ENCODE results near the gene WDR86.

The WDR86 gene

DNA sequence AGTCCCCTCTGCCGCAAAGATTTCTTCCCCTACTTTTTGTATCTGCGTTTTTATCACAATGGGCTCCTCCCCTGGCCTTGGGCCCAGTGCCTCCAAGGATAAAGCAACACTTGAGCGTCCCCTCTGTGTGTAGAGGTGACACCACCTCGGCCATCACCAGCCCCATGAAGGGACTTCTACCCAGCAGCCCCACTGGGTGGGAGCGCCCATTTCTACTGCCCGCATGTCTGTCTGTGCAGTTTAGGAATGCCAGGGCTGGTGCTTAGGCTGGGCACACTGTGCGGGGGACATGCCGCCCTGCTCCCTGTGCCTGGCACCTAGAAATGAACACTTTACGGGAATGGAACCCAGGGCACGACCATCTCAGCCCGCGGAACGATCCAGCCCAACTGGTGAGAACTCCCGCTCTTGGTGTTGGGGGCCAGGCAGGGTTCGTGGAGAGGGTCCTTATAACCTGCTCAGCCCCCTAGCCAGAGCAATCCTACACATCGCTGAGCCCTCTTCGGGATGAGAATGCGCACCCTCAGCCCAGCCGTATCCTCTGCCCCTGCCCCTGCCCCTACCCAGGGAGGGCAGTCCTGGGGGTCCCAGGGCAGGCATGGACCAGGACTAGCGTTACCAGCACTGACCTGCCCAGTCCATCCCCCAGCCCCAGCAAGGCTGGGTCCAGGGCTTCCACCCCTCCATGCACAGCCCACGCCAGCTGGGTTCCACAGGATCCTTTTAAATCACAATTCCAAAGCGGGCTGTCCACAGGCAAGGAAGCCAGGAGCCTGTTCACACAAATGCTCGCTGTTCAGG, 17.3 kb upstream of the WDR86 start:
- DNase-seq: no peak

DNA sequence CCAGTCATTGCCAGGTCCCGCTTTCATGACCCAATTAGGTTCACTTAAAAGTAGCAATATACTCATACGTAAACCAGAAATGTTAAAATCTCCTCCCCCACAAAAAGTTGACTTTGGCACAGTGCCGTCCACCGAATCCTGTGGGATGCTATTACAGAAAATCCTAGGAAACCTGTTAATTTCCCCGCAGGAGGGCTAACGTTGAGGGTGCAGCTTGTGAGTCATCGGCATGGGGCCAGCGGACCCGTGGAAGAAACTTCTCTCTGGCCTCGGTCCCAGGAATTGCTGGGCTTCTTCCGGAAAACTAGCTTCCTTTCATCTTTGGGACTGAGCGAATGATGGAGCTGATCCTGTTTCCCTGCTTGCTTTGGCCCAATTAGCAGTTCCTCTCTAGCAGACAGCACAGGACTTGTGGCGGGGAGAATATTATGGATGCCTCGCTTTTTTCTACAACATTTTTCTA, 16.6 kb upstream of the WDR86 start:
- no peak for DNase-seq

DNA sequence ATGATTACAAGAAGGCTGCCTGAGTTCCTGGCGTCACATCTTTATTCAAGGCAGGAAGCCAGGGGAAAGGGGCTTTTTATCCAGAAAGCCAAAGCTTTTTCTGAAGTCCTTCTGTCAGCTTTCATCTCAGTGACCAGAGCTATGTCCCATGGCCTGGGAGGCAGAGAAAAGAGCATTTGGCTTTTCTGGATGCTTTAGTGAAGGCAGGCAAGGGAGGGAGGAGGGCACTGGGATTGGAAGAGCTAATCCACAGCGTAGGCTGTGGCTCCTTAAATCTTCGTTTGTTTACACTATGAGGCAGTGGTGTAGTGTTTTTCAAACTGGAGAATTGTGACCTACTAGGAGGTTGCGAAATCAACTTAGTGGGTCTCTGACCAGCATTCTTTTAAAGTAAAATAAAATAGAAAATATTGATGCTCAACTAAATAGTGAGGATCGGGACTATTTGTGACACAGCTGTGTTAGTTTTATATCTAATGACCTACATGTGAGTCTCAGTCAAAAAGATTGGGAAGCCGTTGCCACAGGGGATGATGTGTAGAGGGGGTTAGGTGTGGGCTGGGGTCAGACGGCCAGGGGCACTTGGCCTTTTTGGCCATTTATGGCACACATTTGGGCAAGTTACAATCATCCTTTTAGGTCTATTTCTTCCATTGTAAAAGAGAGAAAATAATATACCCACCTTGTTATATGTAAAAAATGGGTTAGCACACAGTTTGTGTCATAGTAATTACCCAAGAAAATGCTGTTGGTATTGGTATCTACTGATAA, 16.0 kb upstream of the WDR86 start:
- no peak for DNase-seq

DNA sequence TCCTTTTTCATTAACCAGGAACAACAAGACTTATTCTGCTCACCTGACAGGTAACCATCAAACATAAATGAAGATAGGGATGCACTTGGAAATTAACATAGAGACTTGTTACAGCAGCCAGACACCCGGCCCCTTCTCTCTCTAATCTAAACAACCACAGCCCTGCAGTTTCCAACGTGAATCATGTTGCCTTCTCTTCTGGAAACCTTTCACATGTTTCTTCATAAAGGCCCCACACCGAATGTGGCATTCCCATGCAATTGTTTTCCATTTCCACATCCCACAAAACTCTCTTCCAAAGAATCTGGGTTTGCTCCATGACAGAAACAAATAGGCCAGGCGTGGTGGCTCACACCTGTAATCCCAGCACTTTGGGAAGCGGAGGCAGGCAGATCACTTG, 15.0 kb upstream of the WDR86 start:
- DNase-seq: no peak

DNA sequence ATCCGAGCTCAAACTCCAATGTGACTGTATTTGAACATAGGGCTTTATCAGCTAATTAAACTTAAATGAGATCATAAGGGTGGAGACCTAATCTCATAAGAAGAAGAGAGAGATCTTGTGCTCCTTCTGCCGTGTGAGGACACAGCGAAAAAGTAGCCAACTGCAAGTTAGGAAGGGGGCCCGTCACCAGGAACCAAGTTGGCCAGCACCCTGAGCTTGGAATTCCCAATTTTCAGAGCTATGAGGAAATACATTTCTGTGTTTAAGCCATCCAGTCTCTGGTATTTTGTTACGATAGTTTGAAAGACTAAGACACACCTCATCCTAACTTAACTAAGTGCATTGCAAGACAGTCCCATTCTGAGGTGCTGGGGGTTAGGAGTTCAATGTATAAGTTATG, 14.1 kb upstream of the WDR86 start:
- DNase-seq: no peak

DNA sequence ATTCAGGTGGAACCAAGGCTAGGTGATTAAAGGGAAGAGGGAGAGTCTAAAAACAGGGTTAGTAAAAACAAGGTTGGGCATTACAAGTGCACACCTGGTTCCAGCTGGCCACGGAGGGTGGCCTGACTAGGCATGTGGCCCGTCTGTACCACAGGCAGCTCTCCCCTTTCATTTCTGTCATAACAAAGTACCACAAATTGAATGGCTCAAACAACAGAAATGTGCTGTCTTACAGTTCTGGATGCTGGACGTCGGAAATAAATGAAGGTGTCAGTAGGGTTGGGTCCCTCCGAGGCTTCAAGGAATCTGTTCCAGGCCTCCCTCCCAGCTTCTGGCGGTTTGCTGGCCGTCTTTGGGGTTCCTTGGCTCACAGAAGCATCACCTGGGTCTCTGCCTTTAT, 13.4 kb upstream of the WDR86 start:
- DNase-seq: no peak

DNA sequence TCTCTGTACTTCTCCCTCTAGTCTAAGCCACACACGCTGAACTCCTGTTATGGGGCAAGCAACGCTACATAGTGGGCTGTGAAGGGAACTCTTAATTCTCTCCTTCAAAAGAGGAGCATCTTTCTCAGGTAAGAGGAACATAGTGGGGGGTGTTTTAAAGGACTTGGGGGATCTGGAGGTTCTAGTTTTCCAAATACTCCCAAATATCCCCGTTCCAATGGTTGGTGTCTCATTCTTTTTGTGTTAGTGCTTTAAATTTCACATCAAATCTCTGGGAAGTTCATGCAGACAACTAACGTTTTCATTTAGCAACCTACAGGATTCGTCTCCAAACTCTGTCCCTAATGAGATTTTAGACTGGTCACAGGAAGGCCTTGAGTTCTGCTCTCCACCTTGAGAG, 12.4 kb upstream of the WDR86 start:
- no peak for DNase-seq

DNA sequence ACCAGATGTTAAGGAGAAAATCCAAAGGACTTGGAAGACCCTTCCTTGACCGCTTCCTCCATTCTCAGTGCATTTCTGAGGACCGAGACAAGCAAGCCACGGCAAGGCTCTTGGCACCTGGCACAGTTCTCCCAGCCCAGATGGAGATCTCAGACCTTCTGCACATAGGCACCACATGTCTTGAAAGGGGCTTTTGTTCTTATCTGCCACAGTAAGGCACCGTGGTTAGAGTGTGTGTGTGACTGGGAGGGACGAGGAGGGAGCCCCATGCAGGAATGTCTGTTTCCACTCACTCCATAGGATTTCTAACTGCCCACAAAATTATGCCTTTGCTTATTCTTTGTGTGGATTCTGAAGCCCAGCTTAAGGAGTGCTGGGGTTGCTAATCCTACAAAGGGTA, 10.3 kb upstream of the WDR86 start:
- no peak for DNase-seq

DNA sequence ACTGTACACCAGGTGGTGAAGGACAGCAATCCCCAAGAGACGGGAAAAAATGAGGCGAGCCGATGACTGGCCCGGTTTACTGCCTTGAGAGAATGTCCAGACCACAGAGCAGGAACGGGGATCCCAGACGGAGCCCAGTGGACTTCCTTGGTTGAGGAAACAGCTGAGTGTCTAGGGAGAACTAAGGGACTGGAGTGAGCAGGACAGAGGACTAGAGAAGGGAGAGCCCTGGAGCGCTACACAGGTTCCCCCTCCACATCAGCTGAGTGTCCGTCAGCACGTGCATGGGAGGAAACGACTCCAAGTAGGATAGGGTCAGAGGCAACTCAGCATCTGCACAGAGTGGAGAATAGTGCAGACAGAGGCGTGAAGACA, 7.1 kb upstream of the WDR86 start:
- no peak for DNase-seq

DNA sequence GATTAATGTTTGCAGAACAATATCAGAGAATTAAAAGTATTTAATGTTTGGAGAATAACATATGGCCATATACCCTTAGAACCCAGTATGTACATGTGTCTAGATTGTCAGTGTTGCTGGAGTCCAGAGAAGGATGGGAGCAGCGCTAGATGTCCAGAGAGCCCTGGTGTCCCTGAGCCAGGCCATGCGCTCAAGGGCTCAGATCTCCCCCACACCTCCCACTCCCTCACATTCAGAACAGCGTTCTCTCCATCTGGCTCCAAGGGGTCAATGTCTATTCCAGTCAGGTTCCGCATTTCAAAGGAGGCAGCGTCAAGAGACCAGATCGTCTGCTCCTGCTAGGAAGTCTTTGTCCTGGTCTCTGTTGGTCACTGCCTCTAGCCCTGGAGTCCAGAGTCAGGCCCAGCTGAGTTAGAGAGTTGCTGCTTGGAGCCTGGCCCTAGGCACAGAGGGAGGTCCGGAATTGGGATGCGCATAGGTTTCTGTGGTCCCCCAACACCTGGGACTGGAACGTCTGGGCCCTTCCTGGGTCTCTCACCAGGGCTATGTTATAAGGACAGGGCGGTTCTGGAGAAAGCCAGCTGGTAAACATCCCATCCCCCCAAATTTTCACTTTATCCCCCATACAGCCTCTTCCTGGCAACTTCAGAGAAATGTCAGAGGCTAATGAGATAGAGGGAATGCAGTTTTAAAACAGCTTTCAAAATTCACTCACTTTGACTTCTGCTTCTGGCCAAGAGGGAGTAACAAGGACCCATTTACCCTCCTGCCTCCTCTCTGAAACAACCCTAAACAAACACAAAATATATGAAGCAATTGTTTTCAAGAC, 6.5 kb upstream of the WDR86 start:
- no peak for DNase-seq

DNA sequence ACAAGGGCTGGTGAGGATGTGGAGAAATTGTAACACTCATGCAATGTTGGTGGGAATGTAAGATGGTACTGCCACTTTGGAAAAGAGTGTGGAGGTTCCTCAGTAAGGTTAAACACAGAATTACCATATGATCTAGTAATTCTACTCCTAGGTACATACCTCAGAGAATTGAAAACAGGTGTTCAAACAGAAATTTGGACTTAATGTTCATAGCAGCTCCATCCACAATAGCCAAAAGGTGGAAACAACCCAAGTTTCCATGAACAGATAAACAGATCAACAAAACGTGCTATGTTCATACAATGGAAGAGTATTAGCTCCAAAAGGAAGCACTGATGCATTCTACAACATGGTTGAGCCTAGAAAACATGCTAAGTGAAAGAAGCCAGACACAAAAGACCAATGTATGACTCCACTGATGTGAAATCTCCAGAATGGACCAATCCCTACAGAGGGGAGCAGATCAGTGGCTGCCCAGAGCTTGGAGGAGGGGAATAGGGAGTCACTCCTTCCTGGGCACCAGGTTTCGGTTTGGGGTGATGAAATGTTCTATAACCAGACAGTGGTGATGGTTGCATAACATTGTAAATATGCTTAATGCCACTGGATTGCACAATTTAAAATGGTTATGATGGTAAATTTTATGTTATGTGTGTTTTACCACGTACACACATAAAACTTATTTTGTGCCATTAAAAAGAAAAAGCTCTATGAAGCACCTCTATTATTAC, 5.7 kb upstream of the WDR86 start:
- no peak for DNase-seq

DNA sequence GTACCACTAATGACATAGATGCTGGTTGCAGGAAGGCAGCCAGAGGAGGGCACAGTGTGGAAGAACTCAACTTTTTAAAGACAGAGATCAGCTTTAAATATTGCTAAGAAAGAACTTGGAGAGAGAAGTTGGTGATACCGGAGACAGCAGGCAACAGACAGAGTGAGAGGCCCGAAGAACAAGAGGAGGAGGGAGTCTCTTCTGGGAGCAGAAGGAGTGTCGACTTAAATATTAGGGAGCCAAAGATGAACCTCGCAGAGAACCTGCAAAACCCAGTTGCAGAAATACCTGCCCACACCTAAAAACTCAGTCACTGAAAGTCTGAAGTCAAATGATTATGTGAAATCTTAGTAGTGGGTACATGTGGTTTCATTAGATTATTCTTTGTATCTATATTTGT, 3.4 kb upstream of the WDR86 start:
- no peak for DNase-seq

DNA sequence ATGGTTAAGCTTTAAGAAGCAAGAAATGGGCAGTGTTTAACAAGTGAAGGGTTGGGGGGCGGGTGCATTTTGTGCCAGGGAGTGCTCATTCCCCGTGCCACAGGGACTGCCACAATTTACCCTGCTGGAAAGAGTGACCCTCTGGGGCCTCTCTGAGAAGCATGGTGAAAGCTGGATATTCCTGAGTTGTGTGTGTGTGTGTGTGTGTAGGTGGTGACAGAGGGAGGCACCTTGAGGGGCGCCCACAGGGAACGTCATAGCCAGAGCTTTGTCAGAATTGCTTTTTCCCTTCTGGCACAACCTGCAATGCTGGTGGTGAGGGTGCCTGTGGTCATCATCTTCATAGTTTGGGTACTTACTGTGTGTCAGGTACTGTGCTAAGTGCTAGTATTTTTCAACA, 2.5 kb upstream of the WDR86 start:
- no peak for DNase-seq

DNA sequence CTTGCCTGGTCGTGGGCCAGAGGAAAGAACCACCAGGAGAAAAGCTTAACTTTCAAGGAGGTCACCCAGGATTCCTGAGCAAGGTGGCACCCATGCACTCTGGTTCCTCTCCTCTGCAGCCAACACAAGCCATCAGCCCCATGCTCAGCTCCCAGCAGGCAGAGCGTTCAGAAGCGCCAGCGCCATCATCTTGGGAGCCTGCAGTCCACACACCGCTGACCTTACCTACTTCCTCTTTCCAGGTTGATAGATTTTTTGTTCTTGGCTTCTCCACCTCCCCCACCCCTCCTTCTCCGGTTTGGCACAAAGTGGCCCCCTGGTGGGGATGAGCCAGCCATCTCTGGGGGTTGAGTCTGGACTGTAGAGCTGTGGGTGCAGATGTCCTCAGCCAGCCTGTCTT, 1.7 kb upstream of the WDR86 start:
- DNase-seq: no peak

DNA sequence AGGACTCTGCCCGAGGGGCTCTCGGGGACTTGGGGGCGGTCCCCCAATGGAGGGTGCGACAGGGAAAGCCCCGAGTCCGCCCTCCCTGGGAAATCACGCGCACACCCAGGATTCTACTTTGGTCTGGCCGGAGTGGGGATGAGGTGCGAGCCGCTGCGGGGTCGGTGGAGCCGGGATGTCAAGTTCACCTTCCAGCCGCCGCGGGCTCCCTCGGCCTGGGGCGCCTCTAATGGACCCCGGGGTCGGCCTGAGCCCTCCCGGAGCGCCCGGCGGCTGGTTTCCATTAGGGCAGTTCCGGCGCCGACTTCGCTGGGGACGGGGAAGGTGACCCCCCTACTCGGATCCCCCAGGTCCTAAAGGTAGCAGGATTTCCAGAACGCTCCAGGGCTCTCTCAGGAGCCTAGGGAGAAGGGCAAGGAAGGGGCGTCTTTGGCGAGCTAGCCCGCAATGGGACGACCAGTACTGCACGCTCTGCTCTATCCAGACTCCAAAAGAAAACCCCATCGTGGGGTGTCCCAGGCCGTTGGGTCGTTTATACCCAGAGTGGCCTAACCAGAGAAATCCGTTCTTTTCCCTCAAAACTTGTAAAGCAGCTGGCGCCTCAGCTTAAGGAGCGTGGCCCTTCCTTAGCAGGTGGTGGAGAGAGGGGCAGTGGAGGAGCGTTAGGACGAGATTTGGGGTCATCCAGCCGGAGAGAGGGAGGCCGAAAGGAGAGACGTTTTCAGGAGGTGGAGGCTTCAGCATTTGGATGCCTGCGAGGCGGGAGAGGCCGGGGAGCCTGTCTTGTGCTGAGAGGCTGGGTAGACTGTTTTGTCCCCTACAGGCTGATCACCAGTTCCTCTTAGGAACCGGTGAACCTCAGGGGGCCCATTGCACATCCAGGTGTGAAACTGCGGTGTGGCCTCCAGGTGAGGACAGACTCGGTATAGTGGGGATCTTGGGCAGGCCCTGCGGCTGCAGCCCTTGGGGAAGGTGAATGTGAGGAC, 860 bp upstream of the WDR86 start:
- DNase-seq: no peak

DNA sequence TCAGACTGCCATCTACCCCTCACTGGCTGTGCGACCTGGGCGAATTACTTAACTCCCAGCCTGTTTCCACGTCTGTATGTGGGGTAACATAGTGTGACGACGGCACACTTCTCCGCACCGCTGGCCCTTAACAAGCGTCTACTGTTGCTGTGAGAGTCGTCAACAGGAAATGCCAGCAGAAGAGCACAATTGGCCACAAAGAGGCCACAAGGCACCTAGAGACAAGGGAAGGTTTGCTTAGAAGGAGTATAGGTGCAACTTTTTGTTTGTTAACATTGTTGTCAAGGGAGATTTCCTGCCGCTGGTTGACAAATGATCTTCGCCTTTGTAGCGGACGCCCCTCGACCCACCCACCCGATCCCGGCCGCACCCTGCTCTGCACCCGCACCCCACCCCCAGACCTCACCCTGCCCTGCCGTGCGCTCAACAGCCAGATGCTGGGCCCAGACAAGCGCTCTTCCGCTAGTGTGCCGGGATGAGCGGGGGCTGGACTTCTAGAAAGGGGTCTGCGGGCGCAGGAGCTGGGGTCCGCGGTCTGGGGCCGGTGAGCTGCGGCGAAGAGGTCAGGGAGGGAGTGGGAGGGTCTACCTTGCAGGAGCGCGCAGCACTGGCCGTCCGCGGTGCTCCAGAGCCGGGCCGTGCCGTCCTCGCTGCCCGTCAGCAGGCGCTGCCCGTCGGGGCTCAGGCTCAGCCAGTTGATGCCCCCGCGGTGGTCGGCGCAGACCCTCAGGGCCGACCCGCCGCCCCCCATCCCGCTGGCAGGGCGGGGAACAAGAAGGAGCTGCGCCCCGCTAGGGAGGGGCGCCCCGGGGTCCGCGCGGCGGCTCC, 785 bp downstream of the WDR86 start:
- no peak for DNase-seq

DNA sequence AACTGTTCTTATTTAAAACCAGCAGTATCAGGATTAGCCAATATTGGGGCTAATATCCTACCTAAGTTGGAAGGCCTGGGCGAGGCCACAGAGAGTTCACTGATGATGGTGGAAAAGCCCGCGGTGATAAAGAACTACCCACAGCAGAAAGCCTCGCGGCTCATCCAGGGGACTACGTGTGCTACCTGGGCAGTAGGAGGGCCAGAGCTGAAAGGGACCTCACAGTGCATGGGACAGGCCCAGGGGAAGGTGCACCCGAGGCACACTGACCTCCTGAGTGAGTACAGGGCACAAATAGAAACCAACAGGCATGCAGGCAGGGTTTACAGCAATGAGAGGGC, 1.4 kb downstream of the WDR86 start:
- no peak for DNase-seq

DNA sequence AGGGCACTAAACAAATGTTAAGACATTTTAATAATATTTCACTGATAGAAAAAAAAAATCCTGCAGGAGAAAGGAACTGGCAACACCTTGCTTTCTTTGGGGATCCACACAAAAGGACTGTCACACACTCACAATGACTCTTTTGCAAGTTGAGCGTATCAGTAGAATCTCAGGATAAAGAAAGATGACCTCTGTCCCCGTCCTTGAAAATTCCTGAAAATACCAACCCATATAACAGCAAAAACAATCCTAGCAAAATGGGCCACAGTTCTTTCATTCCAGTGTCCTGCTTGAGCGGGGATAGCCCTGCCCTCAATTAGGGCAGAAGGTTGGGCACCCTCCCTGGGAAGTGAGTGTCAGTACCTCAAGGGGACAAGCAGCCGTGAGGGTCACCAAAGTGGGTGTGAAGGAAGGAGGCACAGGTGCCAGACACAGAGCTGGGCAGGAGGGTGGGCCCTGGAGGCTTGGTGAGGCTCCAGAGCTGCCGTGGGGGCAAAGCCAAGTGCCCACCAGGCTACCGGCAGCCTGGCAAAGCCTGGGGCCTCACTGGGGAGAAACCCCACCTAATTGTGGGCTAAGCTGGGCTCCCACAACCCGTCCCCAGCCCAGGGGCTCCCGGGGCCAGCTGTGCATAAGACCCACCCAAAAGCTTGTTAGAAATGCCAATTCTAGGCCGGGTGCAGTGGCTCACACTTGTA, 2.8 kb downstream of the WDR86 start:
- DNase-seq: no peak

DNA sequence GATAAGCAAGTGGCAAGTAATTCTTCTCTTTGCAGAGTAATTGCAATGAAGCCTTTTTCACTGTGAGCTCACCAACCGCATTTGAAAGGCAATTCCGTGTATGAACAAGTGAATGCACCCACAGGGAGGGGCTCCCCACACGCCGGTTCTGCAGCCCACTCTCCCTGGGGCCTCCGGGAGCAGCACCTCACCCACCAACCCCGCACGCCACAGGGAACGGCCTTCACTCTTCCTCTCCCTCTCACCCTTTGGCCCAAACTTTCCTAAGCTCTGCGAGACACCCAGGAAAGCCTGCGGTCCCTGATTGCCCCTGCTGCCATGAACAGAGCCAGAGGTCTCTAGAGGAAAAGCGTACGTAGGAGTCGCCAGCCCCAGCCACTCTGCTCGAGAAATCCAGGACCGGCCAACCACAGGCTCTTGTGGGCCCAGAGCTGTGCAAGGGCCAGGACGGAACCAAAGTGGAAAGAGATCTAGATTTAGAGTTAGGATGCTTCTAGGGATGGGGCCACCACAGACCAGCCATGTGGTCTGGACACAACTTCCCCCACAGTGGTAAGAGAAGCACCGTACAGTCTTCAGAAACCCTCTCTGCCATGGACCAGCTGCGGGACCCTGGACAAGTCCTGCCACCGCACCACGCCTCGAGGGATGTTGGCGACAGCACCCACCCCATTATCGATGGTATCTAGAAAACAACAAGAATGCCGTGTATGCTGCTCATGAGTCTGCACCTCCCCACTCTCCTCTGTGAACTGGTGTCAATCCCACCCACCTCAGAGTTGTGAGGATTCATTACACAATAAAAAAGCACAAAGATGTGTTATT, 3.6 kb downstream of the WDR86 start:
- DNase-seq: no peak

Measured in activated T-cell treated with anti-CD3 and anti-CD28 coated beads, Interleukin-2, amount 50 U/mL, for 48 hours (primary cell).